SKM-1 (cell line): ENCODE data around the gene GCM1.
A peak's percentile ranks its signal among the peaks of the same experiment; 100 is the strongest.
"Not testable (repeated sequence)": the region's sequence is repeated elsewhere in the genome, so short reads cannot be mapped to it uniquely, and the experiment has no call there.

ENCODE experiments used
- DNase-seq: peaks from one replicate; lab custom pipeline; 2025; ENCODE audit not compliant: unreplicated experiment; lab: John Stamatoyannopoulos, UW

GCM1 gene, protein sequence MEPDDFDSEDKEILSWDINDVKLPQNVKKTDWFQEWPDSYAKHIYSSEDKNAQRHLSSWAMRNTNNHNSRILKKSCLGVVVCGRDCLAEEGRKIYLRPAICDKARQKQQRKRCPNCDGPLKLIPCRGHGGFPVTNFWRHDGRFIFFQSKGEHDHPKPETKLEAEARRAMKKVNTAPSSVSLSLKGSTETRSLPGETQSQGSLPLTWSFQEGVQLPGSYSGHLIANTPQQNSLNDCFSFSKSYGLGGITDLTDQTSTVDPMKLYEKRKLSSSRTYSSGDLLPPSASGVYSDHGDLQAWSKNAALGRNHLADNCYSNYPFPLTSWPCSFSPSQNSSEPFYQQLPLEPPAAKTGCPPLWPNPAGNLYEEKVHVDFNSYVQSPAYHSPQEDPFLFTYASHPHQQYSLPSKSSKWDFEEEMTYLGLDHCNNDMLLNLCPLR

GRCh38 chr6:53148684-53149083, at the start of gene GCM1:
TSS of gene GCM1 (minus strand) at chr6:53148841. CDS start at chr6:53145632, 3,209 bp downstream.
- DNase-seq: no peak

GRCh38 chr6:53197553-53197952, 48.9 kb upstream of the GCM1 start:
- no peak for DNase-seq

DNA sequence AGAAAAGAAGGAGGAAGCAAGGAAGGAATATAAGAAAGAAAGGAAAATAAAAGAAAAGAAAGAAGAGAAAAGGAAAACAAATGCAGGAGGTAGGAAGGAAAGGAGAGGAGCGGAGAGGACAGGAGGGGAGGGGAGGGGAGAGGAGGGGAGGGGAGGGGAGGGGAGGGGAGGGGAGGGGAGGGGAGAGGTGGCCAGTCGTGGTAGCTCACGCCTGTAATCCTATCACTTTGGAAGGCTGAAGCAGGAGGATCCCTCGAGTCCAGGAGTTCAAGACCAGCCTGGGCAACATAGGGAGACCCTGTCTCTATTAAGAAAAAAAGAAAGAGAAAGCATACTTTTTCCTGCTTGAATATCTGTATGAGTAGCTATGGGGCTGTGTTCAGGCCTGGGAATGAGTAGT, 46.4 kb upstream of the GCM1 start:
- no peak for DNase-seq

GRCh38 chr6:53192682-53193188, 44.1 kb upstream of the GCM1 start:
- no peak for DNase-seq

DNA sequence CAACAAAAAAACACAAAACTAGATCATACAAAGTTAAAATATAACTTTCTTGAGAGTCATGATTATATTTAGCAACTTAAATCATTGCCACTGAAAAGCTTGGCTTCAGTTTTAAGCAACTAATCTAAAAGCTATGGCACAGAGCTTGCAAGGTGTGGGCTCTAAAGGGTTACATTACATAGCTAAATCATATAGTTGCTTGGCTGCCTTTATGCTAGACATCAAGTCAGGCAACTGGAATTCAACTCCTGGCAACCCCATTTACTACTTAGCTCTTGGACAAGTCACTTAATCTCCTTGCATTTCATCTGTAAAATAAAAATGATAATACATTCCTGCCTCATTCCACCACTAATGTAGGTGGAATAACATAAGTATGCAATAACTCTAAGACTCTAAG, 40.9 kb upstream of the GCM1 start:
- no peak for DNase-seq

GRCh38 chr6:53188833-53189232, 40.2 kb upstream of the GCM1 start:
- no peak for DNase-seq

DNA sequence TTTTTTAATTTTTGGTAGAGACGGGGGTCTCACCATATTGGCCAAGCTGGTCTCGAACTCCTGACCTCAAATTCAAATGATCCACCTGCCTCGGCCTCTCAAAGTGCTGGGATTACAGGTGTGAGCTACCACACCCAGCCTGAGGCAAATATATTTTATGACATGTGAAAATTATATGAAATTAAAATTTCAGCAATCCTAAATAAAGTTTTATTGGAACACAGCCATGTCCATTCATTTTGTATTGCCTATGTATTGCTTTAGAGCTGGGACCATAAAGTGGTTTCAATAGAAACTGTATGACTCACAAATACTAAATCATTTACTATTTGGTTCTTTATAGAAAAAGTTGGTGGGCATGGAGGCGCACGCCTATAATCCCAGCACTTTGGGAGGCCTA, 32.0 kb upstream of the GCM1 start:
- DNase-seq: no peak

- DNase-seq: no peak
Measured at GRCh38 chr6:53179961-53180651, 31.5 kb upstream of the GCM1 start.

GRCh38 chr6:53178837-53179432, 30.3 kb upstream of the GCM1 start:
- DNase-seq: no peak

- no peak for DNase-seq
Measured at GRCh38 chr6:53175027-53175426, 26.4 kb upstream of the GCM1 start.

DNA sequence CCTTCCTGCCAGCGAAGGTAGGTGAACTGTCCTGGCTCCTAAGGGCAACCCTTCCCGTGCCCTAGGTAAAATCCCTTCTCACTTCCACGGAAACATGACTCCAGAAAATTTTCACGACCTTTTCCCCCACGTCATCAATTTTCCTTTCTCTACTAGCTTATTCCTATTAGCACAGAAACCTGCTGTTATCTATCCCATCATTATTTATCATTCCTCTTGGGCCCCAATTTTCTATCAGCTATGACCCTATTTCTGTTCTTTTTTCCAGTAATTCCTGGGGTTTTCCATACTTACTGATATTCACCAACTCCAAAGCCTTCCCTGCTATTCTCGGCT, 23.8 kb upstream of the GCM1 start:
- no peak for DNase-seq

GRCh38 chr6:53171605-53172467, 23.2 kb upstream of the GCM1 start:
- peak; percentile 57 for DNase-seq

- no peak for DNase-seq
Measured at GRCh38 chr6:53168516-53169267, 20.1 kb upstream of the GCM1 start.

- DNase-seq: no peak
Measured at GRCh38 chr6:53165293-53165692, 16.7 kb upstream of the GCM1 start.

DNA sequence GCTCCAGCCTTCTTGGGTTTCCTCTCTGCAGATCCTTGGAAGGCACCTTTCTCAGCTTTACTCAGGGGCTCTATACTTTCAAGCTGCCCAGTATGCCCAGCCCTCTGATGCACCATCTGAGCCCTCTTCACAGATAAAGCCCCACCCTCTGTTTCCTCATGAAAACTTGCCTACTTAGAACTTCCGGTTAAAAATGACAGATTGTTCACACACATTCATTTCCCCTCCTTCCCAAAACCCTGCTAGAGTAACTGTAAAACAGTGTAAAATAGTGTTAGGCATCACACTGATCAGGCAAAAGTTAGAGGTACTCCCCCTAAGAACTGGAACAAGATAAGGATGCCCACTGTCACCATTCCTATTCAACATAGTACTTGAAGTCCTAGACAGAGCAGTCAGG, 14.0 kb upstream of the GCM1 start:
- DNase-seq: no peak

DNA sequence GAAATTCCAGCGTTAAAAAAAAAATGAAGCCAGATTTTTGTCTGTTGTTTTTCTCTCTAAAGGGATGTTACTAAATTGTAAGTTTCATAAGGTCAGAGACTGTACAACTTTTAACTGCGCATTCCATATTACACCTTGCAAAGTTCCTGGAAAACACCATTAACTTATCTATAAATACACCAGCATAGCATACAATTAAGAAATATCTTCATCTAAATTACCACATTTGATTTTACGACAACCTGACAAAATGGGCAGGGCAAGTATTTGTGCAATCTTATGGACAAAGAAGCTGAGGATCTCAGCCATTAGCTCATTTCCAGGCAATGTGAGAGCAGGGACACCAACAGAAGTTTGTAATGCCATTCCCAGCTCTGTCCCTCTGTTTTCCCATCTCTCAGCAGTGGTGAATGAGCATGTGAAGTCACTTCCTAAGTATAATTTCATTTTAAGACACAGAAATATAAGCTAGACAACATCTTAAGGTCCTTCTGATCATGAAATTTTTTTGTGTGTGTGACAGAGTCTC, 12.9 kb upstream of the GCM1 start:
- DNase-seq: no peak

GRCh38 chr6:53159558-53159957, 10.9 kb upstream of the GCM1 start:
- no peak for DNase-seq

- not testable (repeated sequence) for DNase-seq
Measured at GRCh38 chr6:53158076-53158475, 9.4 kb upstream of the GCM1 start.

DNA sequence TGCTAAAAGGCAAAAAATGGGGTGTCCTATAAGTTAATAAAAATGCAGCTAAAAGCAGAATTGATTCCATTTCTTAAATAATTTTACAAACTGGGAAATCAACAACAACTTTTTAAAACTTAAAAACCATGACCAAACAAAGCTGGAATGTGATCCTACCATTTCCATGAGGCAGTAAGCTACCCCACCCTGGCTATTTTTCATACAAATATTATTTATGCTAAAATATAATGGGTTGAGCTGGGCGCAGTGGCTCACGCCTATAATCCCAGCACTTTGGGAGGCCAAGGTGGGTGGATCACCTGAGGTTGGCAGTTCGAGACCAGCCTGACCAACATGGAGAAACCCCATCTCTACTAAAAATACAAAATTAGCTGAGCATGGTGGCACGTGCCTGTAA, 6.6 kb upstream of the GCM1 start:
- not testable (repeated sequence) for DNase-seq

- no peak for DNase-seq
Measured at GRCh38 chr6:53154794-53155193, 6.2 kb upstream of the GCM1 start.
